HCT116 (cell line): Measurements from ENCODE around the gene SPDEF.

Experiments used
- TF ChIP-seq, protein P1 (sequence below), 3 experiments: fragments of 200-600 bp in 1 of 3; sonication (generic) in 1 of 3; IDR thresholded peaks in 2 of 3; conservative IDR thresholded peaks in 1 of 3; 2 replicates each; pipeline ENCODE4 v1.5.1; 2012 to 2017; ENCODE audit warnings: low read depth in 2 of 3, low read length in 2 of 3, antibody characterized with exemption in 1 of 3, borderline replicate concordance in 1 of 3, control low read depth in 1 of 3, mild to moderate bottlenecking in 1 of 3, mixed read lengths in 1 of 3, mixed run types in 1 of 3, moderate library complexity in 1 of 3; ENCODE audit not compliant: insufficient read depth in 1 of 3
- TF ChIP-seq, protein P2 (sequence below): IDR thresholded peaks from 2 replicates; pipeline ENCODE4 v1.6.1; 2012
- TF ChIP-seq, protein P3 (sequence below): IDR thresholded peaks from 2 replicates; pipeline ENCODE4 v1.6.1; 2012; ENCODE audit warnings: low read depth

DNA sequence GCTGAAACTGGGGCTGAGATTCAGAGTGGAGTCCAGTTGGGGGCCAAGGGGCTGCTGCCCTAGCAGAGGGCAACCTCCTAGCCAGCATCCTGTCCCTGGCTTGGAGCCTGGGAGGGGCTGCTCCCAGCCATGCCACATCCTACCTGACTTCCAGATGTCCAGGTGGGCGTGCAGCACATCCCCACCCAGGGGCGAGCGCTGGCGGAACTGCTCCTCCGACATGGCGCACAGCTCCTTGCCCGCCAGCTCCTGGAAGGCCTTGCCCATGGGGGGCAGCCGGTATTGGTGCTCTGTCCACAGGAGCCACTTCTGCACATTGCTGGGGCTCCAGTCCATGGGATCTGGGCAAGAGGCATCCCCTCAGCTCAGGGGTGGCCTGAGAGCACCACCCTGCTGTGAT is 15.3 kb downstream of the SPDEF start:
- TF ChIP-seq, protein P1, sequence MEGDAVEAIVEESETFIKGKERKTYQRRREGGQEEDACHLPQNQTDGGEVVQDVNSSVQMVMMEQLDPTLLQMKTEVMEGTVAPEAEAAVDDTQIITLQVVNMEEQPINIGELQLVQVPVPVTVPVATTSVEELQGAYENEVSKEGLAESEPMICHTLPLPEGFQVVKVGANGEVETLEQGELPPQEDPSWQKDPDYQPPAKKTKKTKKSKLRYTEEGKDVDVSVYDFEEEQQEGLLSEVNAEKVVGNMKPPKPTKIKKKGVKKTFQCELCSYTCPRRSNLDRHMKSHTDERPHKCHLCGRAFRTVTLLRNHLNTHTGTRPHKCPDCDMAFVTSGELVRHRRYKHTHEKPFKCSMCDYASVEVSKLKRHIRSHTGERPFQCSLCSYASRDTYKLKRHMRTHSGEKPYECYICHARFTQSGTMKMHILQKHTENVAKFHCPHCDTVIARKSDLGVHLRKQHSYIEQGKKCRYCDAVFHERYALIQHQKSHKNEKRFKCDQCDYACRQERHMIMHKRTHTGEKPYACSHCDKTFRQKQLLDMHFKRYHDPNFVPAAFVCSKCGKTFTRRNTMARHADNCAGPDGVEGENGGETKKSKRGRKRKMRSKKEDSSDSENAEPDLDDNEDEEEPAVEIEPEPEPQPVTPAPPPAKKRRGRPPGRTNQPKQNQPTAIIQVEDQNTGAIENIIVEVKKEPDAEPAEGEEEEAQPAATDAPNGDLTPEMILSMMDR (IDR thresholded peaks at IDR 0.05 in 2 of 3, conservative IDR thresholded peaks at IDR 0.05 in 1 of 3; ENCODE audit: borderline replicate concordance in 1 of 3, insufficient read depth in 1 of 3, low read depth in 2 of 3, low read length in 2 of 3) = no peak
- TF ChIP-seq, protein P2, sequence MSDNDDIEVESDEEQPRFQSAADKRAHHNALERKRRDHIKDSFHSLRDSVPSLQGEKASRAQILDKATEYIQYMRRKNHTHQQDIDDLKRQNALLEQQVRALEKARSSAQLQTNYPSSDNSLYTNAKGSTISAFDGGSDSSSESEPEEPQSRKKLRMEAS = no peak
- TF ChIP-seq, protein P3, sequence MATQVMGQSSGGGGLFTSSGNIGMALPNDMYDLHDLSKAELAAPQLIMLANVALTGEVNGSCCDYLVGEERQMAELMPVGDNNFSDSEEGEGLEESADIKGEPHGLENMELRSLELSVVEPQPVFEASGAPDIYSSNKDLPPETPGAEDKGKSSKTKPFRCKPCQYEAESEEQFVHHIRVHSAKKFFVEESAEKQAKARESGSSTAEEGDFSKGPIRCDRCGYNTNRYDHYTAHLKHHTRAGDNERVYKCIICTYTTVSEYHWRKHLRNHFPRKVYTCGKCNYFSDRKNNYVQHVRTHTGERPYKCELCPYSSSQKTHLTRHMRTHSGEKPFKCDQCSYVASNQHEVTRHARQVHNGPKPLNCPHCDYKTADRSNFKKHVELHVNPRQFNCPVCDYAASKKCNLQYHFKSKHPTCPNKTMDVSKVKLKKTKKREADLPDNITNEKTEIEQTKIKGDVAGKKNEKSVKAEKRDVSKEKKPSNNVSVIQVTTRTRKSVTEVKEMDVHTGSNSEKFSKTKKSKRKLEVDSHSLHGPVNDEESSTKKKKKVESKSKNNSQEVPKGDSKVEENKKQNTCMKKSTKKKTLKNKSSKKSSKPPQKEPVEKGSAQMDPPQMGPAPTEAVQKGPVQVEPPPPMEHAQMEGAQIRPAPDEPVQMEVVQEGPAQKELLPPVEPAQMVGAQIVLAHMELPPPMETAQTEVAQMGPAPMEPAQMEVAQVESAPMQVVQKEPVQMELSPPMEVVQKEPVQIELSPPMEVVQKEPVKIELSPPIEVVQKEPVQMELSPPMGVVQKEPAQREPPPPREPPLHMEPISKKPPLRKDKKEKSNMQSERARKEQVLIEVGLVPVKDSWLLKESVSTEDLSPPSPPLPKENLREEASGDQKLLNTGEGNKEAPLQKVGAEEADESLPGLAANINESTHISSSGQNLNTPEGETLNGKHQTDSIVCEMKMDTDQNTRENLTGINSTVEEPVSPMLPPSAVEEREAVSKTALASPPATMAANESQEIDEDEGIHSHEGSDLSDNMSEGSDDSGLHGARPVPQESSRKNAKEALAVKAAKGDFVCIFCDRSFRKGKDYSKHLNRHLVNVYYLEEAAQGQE = no peak
